NK-92 (cell line): ENCODE data around the gene BCAP31.

Experiments
- DNase-seq: peaks from one replicate; lab custom pipeline; 2025; ENCODE audit not compliant: unreplicated experiment; lab: John Stamatoyannopoulos, UW

The BCAP31 gene

DNA sequence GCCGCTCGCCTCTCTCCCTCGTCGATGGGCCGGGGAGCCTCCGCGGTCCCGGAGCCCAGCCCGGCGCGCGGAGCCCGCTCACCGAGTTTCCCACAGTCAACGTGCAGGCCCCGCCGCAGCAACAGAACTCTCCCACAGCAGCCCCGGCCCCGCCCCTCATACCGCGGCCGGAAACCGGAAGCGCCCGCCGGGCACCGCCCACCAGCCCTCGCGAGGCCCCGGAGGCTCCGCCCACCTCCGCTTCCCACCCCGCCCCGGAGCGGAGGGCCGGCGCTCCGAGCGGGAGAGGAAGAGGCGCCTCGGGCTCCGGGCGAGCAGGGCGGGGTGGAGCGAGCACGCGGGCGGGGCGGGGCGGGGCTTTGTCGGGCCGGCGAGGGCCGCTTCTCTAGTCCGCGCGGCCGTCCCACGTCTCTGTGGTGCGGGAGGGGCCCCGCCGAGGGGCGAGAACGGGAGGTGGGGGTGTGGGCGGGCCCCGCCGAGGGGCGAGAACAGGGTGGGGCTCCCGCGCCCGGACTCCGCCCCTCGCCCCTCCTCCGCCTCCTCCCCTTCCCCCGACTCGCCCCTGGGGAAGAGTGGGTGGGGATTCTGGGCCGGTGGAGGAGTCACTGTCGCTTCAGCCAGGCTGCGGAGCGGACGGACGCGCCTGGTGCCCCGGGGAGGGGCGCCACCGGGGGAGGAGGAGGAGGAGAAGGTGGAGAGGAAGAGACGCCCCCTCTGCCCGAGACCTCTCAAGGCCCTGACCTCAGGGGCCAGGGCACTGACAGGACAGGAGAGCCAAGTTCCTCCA, at the start of gene BCAP31, which contains the start of gene ABCD1:
Gene BCAP31, minus strand, starts transcription at position 136 of the 787 bp plus-strand sequence. CDS start 1,143 bp downstream, outside the sequence.
Gene ABCD1, plus strand, starts transcription at position 605 of the 787 bp plus-strand sequence. CDS start 411 bp downstream, outside the sequence.
- DNase-seq, result peak; percentile 46

DNA sequence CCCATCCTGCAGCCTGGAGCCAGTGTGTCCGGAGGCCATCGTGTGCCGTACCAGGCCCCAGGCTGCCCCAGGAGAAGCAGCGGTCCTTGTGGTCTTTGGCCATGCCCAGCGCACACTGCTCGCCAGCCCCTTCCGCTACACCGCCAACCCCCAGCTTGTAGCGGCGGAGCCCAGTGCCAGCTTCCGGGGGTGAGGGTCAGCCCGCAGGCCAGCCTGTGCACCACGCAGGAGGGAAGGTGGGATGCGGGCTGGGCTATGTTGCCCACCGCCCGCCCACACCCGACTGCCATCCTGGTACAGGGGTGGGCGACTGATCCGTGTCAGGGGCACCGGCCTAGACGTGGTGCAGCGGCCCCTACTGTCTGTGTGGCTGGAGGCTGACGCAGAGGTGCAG, 49.0 kb upstream of the BCAP31 start:
- no peak for DNase-seq

DNA sequence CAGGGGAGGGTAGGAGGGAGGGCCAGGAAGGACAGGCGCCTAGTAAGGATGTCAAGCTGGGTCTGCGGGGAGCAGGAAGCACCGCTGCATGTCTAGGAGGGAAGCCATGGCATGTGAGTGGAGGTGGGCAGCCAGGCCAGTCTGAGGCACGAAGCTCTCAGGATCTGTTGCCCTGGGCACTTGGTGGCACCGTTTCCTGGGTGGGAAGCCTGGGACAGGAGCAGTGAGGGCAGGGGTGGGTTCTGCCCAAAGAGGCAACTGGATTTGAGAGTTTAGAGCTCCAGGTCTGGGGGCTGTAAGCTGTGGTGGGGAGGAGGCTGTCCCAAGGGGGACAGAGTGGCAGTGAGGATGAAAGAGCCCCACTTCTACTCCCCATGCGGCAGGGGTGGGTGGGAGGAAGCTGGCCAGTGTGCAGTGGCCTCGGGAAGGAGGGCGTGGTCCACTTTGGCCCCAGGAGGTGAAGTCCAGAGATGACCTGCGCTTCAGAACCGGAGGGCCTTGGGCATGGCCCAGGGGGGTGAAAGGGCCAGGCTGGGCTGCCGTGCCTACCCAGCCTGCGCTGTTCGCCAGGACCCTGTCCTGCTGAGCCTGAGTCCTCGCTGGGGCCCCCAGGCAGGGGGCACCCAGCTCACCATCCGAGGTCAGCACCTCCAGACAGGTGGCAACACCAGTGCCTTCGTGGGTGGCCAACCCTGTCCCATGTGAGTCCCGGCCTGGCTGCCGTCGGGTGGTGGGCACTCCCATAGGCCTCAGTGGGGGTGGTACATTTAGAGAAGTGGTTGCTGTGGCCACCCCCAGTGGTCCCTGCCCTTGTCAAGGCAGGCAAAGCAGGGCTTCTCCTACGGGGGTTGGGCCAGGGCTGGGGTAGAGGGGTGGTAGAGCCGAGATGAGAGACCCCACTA, 48.4 kb upstream of the BCAP31 start:
- DNase-seq, result no peak

GRCh38 chrX:153771415-153772315, 47.5 kb upstream of the BCAP31 start:
- DNase-seq, result no peak

DNA sequence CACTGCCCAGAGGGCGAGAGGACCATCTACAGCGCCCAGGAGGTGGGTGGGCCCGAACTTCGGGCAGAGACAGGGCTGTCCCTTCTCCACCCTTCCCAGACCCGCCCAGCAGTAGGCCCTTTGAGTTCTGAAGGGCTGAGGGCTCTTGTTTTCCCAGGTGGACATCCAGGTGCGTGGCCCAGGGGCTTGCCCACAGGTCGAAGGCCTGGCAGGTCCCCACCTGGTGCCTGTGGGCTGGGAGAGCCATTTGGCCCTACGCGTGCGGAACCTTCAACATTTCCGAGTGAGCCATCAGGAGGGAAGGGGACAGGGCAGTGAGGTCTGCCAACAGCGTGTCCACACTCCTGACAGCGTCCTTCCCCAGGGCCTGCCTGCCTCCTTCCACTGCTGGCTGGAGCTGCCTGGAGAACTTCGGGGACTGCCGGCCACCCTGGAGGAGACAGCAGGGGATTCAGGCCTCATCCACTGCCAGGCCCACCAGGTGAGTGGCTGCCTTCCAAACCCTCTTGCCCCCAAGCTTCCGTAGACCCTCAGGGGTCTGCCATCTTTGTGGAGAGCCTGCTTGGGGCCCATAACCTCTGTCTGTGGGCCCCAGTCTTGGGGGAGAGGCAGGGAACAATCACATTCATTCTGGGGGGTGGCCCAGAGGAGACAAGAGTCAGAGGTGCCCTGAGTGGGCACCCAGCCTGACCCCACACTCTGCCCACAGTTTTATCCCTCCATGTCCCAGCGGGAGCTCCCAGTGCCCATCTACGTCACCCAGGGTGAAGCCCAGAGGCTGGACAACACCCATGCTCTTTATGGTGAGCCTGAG, 46.6 kb upstream of the BCAP31 start:
- no peak for DNase-seq

- DNase-seq, result no peak
Observed at GRCh38 chrX:153769865-153770600, 45.8 kb upstream of the BCAP31 start.

- no peak for DNase-seq
Observed at GRCh38 chrX:153769158-153769864, 45.1 kb upstream of the BCAP31 start.

DNA sequence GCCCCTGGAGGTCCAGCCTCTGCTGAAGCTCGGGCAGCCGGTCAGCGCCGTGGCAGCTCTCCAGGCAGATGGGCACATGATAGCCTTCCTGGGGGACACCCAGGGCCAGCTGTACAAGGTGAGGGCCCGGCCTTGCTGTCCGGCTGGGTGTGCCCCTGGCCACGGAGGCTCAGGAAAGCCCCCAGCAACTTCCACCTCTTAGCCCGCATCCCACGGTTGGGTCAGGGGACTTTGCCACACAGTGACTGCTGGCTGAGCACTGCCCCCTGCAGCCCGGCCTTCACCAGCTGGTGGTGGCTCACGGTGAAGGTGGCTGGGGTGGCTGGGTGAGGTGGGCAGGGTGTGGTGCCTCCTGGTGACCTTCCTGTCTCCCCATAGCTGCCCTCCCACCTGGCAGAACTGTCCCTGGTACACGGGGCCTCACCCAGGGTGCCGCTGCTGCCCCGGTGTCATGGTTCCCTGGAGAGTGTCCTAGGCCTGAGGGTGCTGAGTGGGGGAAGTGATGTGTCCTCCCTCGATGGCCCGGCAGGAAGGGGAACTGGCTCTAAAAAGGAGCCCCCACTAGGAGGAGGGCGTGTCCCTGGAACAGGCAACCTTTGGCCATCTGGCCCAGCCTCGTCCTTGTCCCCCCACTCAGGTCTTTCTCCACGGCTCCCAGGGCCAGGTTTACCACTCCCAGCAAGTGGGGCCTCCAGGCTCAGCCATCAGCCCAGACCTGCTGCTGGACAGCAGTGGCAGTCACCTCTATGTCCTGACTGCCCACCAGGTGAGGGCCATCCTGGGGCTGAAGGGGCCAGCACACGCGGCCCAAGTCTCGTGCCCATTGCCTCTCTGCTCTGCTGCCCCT, 44.3 kb upstream of the BCAP31 start:
- DNase-seq, result no peak

- DNase-seq, result no peak
Observed at GRCh38 chrX:153767674-153768055, 43.5 kb upstream of the BCAP31 start.

DNA sequence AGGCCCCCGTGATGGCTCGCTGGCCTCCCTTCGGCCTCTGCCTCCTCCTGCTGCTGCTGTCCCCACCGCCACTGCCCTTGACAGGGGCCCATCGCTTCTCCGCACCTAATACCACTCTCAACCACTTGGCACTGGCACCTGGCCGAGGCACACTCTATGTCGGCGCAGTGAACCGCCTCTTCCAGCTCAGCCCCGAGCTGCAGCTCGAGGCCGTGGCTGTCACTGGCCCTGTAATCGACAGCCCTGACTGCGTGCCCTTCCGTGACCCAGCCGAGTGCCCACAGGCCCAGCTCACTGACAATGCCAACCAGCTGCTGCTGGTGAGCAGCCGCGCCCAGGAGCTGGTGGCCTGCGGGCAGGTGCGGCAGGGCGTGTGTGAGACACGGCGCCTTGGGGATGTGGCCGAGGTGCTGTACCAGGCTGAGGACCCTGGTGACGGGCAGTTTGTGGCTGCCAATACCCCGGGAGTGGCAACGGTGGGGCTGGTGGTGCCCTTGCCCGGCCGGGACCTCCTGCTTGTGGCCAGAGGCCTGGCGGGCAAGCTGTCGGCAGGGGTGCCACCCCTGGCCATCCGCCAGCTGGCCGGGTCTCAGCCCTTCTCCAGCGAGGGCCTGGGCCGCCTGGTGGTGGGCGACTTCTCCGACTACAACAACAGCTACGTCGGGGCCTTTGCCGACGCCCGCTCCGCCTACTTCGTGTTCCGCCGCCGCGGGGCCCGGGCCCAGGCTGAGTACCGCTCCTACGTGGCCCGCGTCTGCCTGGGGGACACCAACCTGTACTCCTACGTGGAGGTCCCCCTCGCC, 42.9 kb upstream of the BCAP31 start:
- no peak for DNase-seq

GRCh38 chrX:153766098-153766817, 42.1 kb upstream of the BCAP31 start:
- no peak for DNase-seq

DNA sequence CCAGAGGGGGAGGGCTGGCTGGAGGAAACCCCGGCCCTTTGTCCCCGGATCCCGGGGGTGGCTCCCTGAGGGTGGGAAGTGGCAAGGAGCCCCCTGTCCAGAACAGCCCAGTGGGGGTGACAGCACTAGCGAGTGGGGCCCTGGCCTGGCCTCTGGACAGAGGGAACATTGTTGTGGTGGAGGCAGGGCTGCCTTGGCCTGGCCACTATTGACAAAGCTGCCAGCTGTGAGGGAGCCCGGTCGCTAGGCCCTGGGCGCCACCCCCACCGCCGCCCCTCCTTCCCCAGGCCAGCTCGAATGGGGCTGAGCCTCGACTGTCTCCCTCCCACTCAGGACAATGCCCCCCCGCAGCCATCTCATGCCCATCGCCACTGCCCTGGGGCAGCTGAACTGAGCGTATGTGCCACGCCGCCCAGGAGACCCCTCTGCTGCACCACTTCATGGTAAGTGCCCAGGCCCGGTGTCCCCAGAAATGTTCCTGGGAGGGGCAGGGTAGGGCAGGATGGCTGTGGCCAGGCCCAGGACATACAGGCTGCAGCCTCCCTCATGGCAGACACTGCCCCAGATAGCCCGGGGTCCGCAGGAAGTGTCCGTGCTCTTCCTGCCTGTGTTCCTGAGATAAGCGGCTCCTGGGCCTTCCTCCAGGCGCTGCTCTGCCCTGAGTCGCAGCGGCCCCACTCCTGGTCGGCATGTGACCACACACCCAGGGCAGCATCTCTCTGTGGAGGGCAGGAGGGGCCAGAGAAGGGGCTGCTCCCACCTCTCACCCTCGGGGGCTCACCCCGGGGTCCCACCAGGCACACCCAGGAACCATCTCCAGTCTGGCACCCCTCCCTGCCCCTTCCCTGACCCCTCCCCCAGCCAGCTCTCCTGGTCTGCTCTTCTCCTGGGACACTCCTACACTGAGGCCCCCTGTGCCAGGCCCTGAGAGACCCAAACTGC, 41.2 kb upstream of the BCAP31 start:
- no peak for DNase-seq

DNA sequence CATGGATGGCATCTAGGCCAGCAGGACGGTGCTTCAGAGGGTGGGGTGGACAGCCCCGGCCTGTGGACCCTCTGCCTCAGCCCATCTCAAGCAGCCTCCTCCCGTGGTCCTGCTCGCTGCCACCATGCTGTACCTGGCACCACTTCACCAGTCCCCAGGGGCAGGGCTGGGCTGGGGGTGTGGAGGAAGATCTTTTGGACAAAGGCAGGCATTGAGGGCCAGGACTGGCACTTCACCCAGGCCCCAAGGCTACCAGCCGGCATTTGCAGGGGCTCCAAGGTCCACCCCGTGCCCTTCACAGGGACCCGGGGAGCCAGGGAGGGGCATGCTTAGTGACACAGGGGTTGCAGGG, 40.6 kb upstream of the BCAP31 start:
- DNase-seq, result no peak

DNA sequence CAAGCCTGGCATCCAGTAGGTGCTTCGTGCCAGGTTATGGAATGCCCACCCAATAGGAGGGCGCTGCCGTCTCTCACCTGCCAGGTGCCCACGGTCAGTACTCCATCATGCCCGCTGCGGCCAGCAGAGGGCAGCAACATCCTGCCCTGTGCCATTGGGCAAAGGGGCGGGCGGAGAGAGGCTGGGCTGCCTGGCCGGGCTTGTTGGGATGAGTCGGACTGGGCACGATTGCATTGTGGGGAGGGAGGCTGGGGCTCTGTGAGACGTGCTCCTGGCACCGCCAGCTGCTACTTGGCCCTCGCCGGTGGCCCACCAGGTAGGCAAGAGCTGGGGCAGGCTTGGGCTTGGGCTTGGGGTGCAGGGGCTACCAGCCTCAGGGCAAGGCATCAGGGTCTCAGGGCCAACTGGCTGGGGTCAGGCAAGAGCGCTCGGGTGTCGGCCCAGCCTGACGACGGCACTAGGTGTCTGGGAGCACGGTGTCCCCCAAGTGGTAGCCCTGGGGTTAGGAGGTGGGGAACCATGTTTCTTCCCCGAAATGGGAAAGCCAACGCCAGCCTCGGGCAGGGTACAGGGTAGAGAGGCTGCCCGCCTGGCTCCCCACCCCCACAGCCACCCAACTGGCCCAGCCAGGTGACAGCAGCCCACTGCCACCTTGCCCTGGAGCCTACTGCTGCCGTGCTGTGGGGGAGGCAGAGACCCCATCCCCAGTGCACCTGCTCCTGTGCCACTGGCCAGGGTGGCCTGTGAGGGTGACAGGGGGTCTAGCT, 40.0 kb upstream of the BCAP31 start, which contains the start of gene PLXNB3:
Gene PLXNB3, plus strand, starts transcription at position 261 of the 767 bp plus-strand sequence. CDS start 1,287 bp downstream, outside the sequence.
- DNase-seq, result no peak
